Activated T-cell treated with anti-CD3 and anti-CD28 coated beads for 48 hours (primary cell): ENCODE results near the gene ZNF700.
"Not testable (repeated sequence)": the region's sequence is repeated elsewhere in the genome, so short reads cannot be mapped to it uniquely, and the experiment has no call there.

Experiments
- DNase-seq: peaks from one replicate; pipeline ENCODE4 v3.0.0-alpha.2; 2020; ENCODE audit warnings: low read depth

The ZNF700 gene

DNA sequence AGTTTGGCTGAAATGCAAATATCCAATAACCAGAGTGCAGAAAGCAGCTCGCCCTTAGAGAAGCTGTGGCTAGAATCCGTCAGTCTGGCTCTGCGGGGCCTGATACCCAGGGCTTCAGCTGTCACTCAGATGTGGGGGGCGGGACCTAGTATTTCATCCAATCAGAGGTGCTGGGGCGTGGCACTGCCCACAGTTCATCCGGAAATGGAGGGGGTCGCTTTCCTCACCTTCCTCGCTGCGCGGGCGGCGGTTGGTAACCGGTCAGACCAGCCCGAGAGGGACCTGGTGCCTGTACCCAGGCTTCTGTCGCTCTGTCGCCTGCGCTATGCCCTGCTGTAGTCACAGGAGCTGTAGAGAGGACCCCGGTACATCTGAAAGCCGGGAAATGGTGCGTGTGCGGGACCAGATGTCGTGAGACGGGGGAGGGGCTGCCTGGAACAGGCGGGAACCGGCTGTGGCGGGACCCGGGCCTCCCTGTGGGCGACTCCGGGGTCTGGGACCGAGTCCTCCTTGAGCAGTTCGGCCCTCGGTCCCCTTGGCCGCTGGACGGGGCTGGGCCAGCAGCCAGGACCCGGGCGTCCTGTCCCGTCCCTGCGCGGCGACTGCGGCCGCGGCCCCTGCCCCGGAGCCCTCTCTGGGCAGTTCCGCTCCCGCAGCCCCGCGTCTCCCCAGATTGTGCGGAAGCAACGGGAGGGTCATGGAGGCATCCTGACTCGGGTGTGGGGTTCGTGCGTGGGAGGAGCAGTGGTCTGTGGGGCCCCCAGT lies at the start of gene ZNF700:
ZNF700 (plus strand) TSS at position 222 of the 765 bp plus-strand sequence; CDS start at position 326, 104 bp downstream.
- peak; percentile 89 for DNase-seq

DNA sequence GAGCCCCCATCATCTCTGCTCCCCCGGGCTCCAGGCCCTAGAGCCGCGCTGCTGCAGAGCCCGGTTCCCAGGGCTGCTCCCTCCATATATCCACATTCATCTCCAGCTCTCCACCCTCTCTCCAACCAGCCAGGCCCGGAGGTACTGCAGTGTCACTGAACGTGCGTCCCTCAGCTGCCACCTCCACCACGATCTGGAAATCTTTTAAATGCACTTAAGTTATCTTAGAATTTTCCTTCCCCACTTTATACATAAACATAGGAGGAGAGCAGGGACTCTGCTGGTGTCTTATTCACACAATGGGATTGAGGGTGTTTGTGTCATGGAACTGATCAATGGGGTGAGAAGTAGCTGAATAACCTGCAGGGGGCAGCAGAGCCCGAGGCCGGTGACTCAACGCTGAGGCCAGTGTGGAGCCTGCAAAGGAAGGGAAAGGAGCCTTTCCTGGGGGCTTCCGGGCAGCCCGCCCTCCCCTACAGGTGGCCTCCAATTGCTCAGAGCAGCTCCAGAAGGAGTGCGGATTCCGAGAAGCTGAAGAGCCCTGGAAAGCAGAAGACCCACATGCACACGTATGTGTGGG lies 45.1 kb upstream of the ZNF700 start:
- peak; percentile 39 for DNase-seq

DNA sequence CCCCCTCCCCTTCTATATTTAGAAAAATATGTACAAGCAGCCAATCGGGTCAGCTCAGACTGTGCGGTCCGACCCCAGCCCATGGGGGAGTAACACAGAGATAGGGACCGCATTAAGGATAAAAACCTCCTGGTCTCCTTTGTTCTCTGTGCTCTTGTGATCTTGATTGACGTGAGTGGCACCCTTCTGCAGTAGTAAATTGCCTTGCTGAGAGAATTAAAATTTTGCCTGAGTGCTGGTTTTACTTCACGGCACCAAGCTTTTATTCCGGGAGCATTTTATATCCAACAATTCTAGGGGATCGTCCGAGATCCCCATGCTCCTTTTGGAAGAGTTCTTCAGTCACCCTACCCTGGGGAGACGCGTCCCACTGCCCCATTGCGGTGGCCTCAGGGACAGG lies 44.3 kb upstream of the ZNF700 start:
- DNase-seq: no peak

DNA sequence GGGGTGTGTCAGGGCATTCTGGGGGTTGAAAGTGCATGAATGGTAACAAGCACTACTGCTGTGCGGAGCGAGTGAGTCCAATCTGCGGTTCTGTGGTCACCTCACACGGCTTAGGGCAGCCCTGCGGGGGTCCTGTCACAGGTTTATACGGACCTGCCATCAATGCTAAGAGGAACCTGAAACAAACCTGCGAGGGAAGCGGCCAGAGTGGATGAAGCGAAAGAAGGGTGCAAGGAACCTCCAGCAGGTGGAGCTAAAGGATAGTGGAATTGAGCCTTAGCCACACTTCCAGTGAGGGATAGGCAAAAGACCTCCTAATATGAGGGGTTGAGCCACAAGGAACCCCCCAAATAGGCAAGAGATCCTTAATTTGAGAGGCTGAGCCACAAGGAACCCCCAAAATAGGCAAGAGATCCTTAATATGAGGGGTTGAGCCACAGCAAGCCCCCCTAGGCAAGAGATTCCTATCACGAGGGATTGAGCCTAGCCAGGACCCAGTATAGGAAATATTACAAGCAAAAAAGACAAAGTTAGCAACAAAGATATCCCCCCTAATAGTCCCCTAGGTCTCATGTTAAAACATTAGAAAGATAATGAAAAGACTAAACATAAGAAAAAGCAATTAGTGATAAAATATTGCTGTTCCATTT lies 43.6 kb upstream of the ZNF700 start:
- peak; percentile 34 for DNase-seq

DNA sequence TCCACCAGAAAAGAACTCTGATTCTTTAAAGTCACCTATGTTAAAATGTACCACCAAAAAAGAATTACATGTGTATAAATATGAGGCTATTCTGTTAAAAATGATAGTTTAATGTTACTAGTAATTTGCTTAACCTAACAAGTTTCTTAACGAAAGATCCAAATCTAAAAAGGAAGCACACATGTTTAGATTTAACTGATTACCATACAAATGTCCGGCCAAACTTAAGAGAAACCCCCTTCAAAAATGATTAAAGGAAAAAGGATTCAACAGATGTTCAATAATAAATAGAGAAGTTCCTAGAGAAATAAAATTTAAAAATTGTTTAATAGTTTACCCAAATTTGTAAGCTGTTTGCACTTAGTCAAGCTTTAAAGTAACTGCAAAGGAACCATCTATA lies 42.3 kb upstream of the ZNF700 start:
- DNase-seq: no peak

DNA sequence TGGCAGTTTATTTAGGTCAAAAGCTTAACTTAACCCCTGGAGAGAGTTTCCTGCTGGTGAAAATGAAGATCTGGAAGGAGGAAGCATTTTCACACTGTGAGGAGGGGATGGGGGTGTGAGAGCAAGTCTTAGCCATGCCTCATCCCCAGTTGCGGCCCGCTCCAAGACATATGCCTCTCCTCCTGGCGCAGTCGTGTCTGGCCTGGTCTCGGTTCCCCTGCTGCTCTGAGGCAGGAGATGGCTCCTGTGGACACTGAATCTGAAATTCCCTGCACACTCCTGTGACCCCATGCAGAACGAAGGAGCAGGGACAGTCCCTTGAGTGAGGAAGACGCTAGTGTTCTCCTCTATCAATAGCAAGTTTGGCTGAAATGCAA lies 37.7 kb upstream of the ZNF700 start:
- no peak for DNase-seq

DNA sequence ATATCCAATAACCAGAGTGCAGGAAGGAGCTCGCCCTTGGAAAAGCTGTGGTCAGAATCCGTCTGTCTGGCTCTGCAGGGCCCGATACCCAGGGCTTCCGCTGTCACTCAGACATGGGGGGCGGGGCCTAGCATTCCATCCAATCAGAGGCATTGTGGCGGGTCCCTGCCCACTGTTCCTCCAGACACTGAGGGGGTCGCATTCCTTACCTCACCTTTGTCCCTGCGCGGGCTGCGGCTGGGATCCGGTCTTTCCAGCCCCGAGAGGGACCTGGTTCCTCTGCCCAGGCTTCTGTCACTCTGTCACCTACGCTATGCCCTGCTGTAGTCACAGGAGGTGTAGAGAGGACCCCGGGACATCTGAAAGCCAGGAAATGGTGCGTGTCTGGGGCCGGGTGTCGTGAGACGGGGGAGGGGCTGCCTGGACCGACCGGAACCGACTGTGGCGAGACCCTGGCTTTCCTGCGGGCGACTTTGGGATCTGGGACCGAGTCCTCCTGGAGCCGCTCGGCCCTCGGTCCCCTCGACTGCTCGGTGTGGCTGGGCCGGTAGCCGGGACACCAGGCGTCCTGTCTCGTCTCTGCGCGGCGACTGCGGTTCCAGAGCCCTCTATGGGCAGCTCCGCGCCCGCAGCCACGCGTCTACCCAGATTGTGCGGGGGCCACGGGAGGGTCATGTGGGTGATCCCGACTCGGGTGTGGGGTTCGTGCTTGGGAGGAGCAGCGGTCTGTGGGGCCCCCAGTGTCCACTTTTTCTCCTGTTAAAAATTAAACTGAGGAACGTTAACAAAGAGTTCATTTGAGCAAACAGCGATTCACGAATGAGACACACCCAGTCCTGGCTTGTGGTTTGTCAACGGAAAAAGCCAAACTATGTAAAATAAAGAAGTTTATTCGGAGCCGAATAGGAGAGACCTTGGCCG lies 37.0 kb upstream of the ZNF700 start, which contains the start of gene ZNF69:
ZNF69 (plus strand) TSS at position 172 of the 921 bp plus-strand sequence; CDS start at position 314, 142 bp downstream.
- DNase-seq: peak; percentile 60

DNA sequence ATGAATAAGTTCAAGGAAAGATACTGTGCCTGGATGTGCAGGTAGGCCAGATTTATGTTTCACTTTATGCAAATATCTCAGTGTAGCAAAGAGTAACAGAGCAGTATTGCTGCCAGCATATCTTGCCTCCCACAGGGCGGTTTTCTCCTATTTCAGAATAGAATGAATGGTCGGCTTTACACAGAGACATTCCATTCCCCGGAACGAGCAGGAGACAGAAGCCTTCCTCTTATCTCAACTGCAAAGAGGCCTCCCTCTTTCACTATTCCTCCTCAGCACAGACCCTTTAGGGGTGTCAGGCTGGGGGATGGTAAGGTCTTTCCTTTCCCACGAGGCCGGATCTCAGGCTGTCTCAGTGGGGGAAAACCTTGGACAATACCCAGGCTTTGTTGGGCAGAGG lies 35.0 kb upstream of the ZNF700 start:
- not testable (repeated sequence) for DNase-seq

DNA sequence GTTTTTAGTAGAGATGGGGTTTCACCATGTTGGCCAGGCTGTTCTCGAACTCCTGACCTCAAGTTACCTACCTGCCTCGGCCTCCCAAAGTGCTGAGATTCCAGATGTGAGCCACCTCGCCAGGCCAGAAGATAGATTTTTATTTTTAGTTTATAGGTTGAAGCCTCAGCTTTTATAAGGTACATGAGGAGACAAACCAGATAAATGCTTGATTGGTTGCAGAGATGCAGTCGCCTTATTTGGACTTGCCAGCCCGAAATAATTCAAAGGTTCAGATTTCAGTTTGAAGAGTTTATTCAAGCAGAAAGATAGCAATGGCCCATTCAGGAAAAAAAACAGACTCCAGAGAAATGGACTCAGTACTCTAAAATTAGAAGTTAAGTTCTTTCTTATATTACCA lies 34.3 kb upstream of the ZNF700 start:
- no peak for DNase-seq

DNA sequence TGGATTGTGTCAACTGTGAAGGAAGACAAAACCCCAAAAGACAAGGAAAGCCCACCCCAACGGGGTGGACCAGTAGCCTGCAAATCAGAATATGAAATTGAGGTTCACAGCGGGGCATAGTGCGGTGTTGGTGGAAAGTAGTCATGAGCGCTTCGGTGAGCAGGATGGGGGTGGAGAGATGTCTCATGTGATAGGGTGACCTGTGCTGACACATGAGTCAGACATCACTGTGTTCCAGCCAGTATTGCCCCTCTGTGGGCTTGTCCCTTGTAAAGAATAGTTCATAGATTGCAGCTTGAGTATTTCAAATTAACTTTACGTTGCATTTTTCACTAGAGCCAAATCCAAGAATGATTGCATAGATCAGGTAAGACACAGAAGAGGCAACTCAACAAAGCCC lies 30.1 kb upstream of the ZNF700 start:
- no peak for DNase-seq

DNA sequence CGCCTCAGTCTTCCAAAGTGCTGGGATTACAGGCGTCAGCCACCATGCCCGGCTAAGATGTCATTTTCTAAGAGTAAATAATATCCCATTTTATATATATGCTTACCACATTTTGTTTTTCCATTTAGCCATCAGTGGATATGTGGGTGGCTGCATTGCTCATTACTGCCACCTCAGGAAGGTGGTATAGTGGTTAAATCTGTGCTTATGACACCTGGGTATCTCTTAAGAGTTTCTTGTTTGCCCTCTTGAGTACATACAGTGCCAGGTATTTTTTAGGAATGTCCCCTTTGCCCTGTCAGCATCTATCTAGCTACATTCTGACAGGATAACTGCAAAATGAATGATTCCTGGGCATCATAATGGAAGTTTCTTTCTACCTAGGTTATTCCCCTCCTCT lies 22.7 kb upstream of the ZNF700 start:
- DNase-seq: no peak

DNA sequence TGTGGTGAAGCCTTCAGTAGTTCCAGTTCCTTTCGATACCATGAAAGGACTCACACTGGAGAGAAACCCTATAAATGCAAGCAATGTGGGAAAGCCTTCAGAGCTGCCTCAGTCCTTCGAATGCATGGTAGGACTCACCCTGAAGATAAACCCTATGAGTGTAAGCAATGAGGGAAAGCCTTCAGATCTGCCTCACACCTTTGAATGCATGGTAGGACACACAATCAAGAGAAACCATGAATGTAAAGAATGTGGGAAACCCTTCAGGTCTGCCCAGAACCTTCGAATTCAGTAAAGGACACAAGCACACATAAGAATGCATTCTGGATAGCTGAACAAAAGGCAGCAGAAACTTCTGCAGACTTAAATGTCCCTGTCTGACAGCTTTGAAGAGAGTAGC lies 19.0 kb upstream of the ZNF700 start:
- no peak for DNase-seq

DNA sequence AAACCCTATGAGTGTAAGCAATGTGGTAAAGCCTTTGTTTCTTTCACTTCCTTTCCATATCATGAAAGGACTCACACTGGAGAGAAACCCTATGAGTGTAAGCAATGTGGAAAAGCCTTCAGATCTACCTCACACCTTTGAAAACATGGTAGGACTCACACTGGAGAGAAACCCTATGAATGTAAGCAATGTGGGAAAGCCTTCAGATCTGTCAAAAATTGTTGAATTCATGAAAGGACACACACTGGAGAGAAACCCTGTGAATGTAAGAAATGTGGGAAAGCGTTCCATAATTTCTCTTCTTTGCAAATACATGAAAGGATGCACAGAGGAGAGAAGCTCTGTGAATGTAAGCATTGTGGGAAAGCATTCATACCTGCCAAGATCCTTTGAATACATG lies 13.0 kb upstream of the ZNF700 start:
- DNase-seq: not testable (repeated sequence)

DNA sequence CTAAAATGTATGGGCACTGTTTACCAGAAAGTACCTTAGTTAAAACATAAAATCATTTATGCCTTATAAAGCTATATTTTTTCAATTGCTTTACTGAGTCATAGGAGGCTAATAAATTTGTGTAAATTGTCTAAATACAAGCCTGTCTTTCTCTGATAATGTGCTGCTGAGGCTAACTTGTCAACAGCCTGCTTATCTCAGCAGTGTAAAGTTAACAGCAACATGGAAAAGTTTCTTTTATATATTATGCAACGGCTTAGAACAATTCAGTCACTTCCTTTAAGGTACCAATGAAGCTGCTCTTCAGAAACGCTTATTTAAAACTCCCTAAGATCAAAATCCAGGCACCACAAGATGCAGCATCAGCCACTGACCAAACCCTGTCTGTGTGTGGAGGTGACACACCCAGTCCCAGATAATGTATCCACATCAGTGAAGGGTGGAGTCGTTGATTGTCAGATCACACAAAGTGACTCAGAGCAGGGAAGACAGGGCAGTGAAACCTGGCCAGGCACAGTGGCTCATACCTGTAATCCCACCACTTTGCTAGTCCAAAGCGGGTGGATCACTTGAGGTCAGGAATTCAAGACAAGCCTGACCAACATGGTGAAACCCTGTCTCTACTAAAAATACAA lies 10.4 kb upstream of the ZNF700 start:
- not testable (repeated sequence) for DNase-seq

DNA sequence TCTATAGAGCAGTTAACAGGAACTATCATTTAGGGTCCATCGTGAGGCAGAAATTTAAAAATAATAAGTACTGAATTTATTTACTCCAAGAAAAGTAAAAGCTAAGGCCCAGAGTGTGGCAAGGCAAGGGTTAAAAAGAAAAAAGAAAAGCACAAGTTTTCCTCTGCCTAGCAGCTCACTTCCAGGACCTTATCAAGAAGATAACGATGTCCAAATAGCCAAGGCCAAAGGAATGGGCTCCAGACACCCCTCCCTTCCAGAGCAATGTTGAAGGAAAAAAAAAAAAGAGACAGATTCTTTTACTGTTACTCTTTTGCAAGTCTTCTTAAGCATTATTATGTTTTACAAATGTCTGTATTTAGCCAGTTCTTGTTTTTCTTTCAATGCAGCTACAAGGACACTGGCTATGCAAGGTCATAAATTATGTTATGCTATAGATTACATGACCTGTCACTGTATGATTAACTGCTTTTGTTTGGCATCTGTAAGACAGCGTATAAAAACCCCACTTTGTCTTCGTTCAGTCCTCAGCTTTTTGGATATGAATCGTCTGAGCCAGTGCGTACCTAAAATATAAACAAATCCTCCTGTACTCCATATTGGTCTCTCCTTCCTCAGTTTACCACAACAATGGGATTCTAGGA lies 2.9 kb upstream of the ZNF700 start:
- no peak for DNase-seq

DNA sequence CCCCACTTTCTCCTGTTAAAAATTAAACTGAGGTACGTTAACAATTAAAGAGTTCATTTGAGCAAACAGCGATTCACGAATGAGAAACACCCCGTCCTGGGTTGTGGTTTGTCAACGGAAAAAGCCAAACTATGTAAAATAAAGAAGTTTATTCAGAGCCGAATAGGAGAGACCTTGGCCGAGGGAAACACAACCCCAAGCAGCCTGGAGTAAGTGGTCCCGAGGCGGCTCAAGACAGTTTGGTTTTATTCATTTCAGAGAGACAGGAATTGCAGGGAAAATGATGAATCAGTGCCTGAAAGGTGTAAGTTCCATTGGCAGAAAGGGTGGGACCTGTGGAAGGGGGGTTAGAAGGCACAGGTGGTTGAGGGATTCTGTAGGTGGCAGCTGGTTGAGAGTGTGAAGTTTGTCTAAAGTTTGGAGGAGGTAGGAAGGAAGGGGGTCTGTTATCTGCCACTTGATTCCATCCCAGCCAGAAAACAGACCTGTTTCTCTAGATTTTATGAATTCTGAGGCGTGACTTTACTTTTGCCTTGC lies 812 bp downstream of the ZNF700 start:
- not testable (repeated sequence) for DNase-seq

DNA sequence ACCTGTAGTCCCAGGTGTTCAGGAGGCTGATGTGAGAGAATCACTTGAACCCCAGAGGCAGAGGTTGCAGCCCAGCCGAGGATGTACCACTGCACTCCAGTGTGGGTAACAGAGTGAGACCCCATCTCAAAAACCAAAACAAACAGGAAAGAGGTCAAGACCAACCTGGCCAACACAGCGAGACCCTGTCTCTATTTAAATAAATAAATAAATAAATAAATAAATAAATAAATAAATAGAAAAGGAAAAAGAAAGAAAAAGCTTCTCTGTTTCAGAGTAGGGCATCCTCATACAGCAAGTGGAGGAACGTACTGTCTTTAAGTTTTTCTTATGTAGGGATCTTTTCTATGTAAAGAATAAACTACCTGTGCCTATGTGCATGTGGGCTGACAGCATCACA lies 2.3 kb downstream of the ZNF700 start:
- no peak for DNase-seq

DNA sequence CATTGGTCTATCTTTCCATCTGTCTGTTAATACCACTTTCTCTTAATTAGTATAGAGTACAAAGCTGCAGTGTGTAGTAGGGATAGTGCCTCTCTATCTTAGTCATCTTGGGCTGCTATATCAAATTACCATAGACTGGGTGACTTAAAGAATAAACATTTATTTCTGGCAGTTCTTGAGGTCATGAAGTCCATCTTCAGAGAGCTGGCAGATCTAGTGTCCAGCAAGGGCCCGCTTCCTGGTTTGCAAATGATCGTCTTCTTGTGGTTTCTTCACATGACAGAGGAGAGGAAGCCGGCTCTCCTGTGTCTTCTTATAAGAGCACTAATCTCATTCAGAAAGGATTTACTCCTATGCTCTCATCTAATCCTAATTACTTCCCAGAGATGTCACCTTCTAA lies 6.1 kb downstream of the ZNF700 start:
- DNase-seq: no peak

DNA sequence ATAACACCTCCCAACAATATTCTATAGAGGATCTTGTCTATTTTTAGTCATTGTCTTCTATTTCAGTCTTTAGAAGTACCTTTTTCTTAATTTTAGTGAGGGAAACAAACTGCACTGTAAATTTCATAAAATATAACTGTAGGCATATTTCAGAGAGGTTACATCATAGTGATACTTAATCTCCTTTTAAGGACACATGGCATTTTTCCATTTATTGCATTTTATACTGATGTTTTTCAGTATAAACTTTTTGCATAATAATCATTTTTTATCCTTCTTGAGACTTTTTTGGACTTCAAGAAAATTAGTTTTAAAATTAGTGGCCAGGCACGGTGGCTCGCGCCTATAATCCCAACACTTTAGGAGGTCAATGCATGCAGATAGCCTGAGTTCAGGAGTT lies 6.6 kb downstream of the ZNF700 start:
- no peak for DNase-seq

DNA sequence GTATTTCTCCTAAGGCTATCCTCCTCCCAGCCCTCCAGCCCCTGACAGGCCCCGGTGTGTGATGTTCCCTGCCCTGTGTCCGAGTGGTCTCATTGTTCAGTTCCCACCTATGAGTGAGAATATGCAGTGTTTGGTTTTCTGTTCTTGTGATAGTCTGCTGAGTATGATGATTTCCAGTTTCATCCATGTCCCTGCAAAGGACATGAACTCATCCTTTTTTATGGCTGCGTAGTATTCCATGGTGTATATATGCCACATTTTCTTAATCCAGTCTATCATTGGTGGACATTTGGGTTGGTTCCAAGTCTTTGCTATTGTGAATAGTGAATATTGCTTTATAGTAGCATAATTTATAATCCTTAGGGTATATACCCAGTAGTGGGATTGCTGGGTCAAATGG lies 10.9 kb downstream of the ZNF700 start:
- DNase-seq: not testable (repeated sequence)

DNA sequence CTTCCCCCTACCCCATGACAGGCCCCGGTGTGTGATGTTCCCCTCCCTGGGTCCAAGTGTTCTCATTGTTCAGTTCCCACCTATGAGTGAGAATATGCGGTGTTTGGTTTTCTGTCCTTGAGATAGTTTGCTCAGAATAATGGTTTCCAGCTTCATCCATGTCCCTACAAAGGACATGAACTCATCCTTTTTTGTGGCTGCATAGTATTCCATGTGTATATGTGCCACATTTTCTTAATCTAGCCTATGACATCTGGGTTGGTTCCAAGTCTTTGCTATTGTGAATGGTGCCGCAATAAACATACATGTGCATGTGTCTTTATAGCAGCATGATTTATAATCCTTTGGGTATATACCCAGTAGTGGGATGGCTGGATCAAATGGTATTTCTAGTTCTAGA lies 13.5 kb downstream of the ZNF700 start:
- DNase-seq: not testable (repeated sequence)
